Measurements from ENCODE around the gene CYP4V2.

The CYP4V2 gene

DNA sequence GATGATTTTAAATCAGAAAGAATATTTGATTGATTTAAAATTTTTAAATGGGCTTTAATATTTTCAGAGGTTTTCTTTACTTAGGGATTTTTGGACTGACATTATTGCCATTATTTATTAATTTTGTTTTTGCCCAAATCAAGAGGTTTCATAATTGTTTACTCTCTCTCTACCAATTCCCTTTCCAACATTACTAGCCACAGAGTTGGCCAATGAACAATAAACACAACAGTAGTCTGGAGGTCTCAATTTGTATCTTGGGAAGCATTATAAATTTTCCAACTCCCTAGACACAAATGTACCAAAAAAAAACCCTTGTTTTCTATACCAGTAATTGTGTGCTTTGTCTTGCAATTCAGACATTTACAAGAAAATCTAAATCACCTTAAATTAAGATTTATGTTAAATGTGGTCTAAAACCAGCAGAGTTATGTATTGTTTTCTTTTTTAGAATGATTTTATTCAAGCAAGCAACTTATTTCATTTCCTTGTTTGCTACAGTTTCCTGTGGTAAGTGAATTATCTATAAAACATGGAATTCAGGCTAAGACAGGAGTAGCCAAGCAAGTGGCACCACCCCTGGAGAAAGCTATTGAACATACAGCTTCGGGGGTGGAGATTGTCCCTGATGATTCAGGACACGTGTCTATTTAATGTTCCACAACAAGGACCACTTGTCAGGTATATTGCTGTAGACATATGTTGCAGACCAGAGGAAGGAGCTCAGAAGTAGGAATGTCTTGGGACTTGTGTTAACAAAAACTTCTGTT, 36.6 kb downstream of the CYP4V2 start:
- no peak for TF ChIP-seq EZH2 (IDR thresholded peaks at IDR 0.05; ENCODE audit: borderline replicate concordance, low read length)
- TF ChIP-seq, protein P1, sequence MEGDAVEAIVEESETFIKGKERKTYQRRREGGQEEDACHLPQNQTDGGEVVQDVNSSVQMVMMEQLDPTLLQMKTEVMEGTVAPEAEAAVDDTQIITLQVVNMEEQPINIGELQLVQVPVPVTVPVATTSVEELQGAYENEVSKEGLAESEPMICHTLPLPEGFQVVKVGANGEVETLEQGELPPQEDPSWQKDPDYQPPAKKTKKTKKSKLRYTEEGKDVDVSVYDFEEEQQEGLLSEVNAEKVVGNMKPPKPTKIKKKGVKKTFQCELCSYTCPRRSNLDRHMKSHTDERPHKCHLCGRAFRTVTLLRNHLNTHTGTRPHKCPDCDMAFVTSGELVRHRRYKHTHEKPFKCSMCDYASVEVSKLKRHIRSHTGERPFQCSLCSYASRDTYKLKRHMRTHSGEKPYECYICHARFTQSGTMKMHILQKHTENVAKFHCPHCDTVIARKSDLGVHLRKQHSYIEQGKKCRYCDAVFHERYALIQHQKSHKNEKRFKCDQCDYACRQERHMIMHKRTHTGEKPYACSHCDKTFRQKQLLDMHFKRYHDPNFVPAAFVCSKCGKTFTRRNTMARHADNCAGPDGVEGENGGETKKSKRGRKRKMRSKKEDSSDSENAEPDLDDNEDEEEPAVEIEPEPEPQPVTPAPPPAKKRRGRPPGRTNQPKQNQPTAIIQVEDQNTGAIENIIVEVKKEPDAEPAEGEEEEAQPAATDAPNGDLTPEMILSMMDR (IDR thresholded peaks at IDR 0.05; ENCODE audit: low read length), result no peak
- no peak overlapping the region for H3K4me2 ChIP-seq (ENCODE audit: low read length)

DNA sequence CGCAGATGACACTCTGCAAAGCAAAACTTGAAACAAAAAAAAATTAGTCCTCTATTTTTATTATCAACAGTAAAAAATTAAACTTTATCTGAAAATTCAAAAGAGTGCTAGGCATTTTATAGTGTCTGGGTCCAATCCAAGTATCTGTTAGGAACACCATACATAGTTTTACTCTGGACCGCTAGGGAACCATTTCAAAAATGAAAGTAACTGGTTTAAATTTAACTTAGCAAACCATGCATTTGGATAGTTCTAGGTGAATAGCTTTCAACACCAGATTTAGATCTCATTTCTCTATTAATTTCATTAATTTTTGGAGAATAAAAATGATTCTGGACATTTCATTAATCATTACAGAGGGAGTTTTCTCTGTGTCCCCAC, 37.1 kb downstream of the CYP4V2 start:
- Histone ChIP-seq H3K4me2 (ENCODE audit: low read length) (no peak overlapping the region), H3K4me3 (ENCODE audit: low read depth, low read length, poor library complexity, severe bottlenecking) (no peak overlapping the region), H3K9me2 (ENCODE audit: low read depth, low read length) (no peaks in the 10 kb centered on the region), H3F3A (ENCODE audit: insufficient read depth, low read length) (no peaks in the 10 kb centered on the region), H3K9ac (ENCODE audit: low read length) (no peak overlapping the region), H3K79me2 (ENCODE audit: insufficient read depth, low read length) (no peaks in the 10 kb centered on the region), H3K27me3 (ENCODE audit: insufficient read depth, low read length) (no peaks in the 10 kb centered on the region), H4K20me1 (ENCODE audit: insufficient read depth, low read length) (no peaks in the 10 kb centered on the region), H3K9me3 (ENCODE audit: low read length) (no peaks in the 10 kb centered on the region; the same call in 1 of the 2 replicates), H3K36me3 (ENCODE audit: insufficient read depth, low read length) (no peaks in the 10 kb centered on the region), H3K4me1 (ENCODE audit: insufficient read depth, low read length, severe bottlenecking) (no peaks in the 10 kb centered on the region), H3K27ac (ENCODE audit: low read depth, low read length, poor library complexity, severe bottlenecking) (no peak overlapping the region), H2AFZ (ENCODE audit: low read length) (no peak overlapping the region)
- no peak for TF ChIP-seq EZH2 (IDR thresholded peaks at IDR 0.05; ENCODE audit: borderline replicate concordance, low read length)
- TF ChIP-seq, protein P1 (IDR thresholded peaks at IDR 0.05; ENCODE audit: low read length), result no peak

More for the DNA sequence above, 36.6 kb downstream of the CYP4V2 start:
- H4K20me1 ChIP-seq (ENCODE audit: insufficient read depth, low read length), result no peaks in the 10 kb centered on the region
- no peak overlapping the region for H3K9ac ChIP-seq (ENCODE audit: low read length)
- no peaks in the 10 kb centered on the region for H3K79me2 ChIP-seq (ENCODE audit: insufficient read depth, low read length)
- H3K36me3 ChIP-seq (ENCODE audit: insufficient read depth, low read length), result no peaks in the 10 kb centered on the region
- no peak overlapping the region for H2AFZ ChIP-seq (ENCODE audit: low read length)
- H3F3A ChIP-seq (ENCODE audit: insufficient read depth, low read length), result no peaks in the 10 kb centered on the region
- H3K4me1 ChIP-seq (ENCODE audit: insufficient read depth, low read length, severe bottlenecking), result no peaks in the 10 kb centered on the region
- no peaks in the 10 kb centered on the region for H3K27me3 ChIP-seq (ENCODE audit: insufficient read depth, low read length)
- no peaks in the 10 kb centered on the region; the same call in 1 of the 2 replicates for H3K9me3 ChIP-seq (ENCODE audit: low read length)
- H3K9me2 ChIP-seq (ENCODE audit: low read depth, low read length), result no peaks in the 10 kb centered on the region
- H3K4me3 ChIP-seq (ENCODE audit: low read depth, low read length, poor library complexity, severe bottlenecking), result no peak overlapping the region
- H3K27ac ChIP-seq (ENCODE audit: low read depth, low read length, poor library complexity, severe bottlenecking), result no peak overlapping the region

- Histone ChIP-seq H3K9me2 (ENCODE audit: low read depth, low read length) (no peaks in the 10 kb centered on the region), H3K9ac (ENCODE audit: low read length) (no peak overlapping the region), H2AFZ (ENCODE audit: low read length) (no peak overlapping the region), H3K4me3 (ENCODE audit: low read depth, low read length, poor library complexity, severe bottlenecking) (no peak overlapping the region), H3K27me3 (ENCODE audit: insufficient read depth, low read length) (no peaks in the 10 kb centered on the region; the same call in 1 of the 2 replicates), H3K9me3 (ENCODE audit: low read length) (no peaks in the 10 kb centered on the region), H3F3A (ENCODE audit: insufficient read depth, low read length) (no peaks in the 10 kb centered on the region), H3K27ac (ENCODE audit: low read depth, low read length, poor library complexity, severe bottlenecking) (no peak overlapping the region), H4K20me1 (ENCODE audit: insufficient read depth, low read length) (no peaks in the 10 kb centered on the region), H3K4me2 (ENCODE audit: low read length) (no peak overlapping the region), H3K36me3 (ENCODE audit: insufficient read depth, low read length) (no peaks in the 10 kb centered on the region), H3K79me2 (ENCODE audit: insufficient read depth, low read length) (no peaks in the 10 kb centered on the region), H3K4me1 (ENCODE audit: insufficient read depth, low read length, severe bottlenecking) (no peaks in the 10 kb centered on the region)
- TF ChIP-seq, protein P1 (IDR thresholded peaks at IDR 0.05; ENCODE audit: low read length), result no peak
- no peak for TF ChIP-seq EZH2 (IDR thresholded peaks at IDR 0.05; ENCODE audit: borderline replicate concordance, low read length)
Measured at GRCh38 chr4:186234367-186234766, 43.0 kb downstream of the CYP4V2 start.

Data from OCI-LY1 (cell line).